Activated CD4-positive, alpha-beta T cell treated with anti-CD3 and anti-CD28 coated beads, Interleukin-2, amount 50 U/mL, for 4 hours (primary cell): ENCODE measurements around the gene C11orf87.

Source experiments
- DNase-seq, 2 experiments: peaks; one replicate each; pipeline ENCODE4 v3.0.0-alpha.2; 2020

Gene C11orf87

DNA sequence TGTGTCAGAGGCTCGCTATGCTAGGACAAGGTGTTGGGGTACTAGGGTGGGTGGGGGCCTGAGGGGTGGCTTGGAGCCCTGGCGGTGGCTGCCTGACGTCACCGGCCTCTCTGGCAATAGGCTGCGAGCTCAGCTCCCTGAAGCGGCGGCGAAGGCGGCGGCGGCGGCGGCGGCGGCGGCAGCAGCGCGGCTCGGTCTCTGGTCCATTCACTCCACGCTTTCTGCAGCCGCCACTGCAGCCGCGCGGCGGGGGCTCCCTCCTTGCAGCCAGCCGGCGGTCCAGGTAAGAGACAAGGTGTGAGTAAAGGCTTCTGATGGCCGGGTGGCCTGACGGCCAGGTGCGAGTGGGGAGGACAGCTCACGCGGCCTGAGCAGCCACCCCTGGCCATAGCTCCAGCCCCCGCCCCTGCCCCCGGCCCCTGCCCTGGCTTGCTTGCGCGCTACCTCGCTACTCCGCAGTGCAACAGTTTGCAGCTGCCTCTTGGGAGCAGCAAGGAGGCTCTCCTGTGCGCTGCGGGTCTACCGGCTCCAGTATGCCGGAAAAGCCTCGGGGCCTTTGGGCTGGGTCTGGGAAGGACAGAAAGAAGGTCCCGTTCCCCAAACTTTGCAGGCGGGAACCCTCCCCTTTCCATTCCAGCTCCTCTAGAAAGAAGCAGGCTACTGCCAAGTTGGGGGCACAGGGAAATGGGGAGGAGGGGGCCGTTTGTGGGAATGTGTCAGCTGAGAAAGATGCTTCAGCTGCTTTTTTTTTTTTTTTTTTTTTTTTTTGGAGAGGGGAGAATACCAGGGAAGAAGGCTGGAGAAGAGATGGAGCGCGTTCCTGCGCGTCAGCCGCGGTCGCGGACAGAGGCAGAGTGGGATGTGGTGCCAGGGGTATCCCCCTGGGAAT lies at the start of gene C11orf87:
Gene C11orf87 (plus strand): TSS at position 210 of the 889 bp plus-strand sequence. CDS start 1,444 bp downstream, outside the sequence.
- DNase-seq, result no peak

DNA sequence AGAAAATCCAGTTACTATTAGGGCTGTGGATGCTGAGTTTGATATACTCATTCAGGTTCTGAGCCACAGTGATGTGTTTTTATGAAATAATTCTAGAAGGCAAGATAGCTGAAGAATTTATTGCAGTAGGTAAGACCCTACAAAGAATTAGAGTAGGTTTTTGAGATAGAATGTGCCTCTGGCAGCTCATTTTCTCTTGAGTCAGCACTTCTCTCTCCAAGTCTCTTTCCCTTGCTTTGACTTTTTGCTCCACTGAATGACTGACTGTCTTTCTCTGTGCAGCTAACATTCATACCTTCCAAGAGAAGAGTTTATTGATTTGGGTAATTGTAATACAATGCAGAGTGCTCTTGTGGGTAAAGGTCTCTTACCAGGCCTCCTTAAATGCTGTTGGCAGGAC lies 48.0 kb upstream of the C11orf87 start:
- no peak for DNase-seq

DNA sequence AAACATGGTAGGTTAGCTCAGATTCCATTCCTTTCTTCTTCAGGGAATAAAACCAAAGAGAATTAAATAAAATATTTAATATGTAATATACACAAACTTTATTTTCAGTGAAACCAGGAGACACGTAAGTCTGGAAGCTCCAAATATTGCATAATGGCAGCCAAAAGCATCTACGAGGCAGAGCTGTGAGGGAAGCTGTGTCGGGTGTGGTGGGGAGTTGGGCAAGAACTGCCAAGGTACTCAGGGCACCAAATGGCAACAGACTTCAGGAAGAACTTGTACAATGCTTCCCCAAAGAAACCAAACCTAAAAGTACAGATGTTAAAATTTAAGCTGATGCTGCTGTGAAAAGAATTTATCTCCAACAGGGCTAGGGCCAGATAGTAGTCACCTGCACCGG lies 47.5 kb upstream of the C11orf87 start:
- no peak for DNase-seq

DNA sequence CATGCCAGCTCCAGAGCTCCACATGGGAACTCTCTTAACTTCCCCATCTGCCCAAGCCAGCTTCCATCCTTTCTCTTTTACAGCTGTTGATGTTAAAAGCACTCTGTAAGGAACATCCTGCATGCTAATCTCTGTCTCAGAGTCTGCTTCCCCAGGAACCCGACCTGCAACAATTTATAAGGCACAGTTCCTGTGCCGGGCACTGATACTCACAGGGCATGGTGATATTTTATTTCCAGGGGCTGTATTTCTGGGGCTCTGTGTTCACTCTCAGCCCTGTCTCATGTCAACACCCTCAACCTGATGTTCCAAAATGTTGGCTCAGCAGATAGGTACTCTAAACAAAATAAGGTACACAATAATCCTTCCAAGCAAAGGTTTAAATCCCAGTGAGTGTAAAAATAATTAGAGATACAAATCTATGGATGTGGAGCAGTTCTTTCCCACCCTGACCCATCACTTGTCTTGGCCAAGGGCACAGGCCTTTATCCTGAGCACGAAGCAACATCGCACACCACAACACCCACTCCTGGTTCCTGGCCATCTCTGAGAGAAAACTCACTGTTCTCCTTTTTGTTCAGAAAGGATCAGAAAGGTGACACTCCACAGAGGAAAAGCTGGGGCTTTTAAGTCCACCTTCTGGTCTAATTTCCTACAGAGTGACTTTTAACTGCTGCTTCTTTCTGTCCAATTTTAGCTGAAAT lies 44.8 kb upstream of the C11orf87 start:
- no peak for DNase-seq

DNA sequence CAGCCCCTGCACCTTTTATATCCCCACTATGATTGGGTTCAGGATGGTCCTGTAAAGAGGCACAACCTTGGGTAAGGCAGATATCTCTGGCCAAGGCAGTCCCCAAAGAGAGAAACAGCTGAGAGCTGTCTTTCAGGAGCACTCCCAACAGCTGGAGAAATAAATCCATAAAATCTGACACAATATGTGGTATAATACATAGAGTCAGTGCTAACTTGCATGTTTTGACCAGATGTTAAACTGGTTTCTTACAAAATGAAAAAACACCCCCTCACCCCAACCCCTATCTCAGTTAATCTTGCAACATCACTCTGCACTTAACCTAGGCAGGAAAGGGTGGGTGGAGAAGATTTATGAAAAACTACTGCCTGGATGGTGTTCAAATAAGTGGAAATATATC lies 44.0 kb upstream of the C11orf87 start:
- DNase-seq, result no peak

DNA sequence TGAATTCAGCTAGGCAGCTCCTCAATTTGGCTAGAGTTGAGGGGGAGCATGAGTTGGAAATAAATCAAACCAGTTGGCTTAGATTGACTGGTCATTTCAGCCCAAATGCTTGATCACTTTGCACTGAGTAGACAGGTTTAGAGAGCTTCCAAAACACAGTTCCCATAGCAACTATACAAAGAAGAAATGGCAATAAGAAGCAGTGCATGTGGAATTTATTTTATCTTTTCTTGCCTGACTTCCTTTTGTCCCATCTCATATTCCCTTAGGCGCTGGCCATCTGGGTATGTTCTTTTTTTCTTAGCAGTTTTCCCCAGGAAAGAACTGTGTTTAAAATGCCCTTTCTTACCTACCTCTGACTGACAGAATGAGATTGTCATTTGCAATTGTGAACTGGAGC lies 38.7 kb upstream of the C11orf87 start:
- DNase-seq, result no peak

DNA sequence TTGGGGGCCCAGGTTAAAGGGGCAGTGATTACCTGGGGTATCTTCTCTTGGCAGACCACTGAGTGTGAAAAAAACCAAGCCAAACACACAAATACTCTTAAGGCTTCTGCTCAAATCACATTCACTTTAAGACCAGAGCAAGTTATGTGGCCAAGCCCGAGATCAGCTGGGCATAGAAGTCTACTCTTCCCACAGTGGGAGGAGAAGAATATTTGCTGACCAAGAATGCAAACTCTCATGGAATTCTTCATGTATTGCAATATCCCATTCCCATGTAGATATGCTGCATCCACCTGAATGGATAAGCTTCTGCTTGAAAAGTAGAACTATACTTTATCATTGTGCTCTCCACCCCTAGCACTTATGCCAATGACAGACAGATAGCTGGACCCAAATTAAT lies 37.1 kb upstream of the C11orf87 start:
- no peak for DNase-seq

DNA sequence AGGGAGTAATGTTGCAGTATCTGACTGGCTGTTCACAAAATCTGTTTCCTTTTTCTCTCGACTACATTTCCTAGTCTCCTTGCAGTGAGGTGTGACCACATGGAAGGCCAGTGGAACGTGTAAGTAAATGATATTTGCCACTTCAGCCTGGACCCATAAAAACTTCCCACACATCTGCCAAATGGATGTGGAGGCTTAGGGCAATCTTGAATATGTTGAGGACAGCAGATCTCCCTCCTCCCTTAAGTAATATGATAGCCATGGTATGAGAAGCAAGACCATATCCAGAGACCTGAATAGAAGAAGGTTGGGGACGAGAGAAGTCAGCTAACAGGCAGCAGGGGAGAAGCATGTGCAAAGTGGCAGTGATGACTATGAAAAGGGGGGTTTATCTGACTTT lies 33.0 kb upstream of the C11orf87 start:
- DNase-seq, result no peak

DNA sequence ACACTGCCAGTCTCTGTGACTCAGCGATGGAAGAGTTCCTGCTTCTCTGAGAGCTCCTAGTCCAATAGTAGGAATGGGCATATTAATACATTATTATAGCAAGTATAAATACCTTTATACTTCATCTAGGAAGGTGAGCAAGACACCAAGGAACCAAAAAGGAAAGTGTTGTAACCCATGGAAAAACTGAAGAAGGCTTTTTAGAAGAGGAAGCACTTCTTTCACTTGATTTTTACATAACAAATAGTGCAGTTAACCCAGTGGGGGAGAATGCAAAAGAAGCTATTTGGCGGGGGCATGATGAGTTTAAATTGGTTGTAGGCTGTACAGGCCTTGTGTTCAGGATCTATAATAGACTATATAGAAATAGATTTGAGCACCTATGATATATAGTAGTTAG lies 31.2 kb upstream of the C11orf87 start:
- DNase-seq, result no peak

DNA sequence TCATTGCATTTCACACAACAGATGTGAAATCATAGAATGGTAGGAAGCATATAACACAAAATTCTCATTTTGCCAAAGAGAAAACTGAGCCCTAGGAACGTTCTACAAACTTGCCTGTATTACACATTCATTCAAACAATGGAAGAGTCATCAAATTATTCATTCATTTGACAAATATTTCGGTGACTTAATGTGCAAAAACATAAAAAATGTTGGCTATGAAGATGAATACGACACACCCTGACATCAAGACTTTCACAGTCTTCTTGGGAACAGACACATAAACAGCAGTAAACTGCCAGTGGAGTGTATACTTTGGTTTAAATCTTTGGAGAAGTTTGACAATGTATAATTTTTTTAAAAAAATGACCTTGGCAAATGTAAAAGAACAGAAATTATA lies 20.4 kb upstream of the C11orf87 start:
- DNase-seq, result no peak

DNA sequence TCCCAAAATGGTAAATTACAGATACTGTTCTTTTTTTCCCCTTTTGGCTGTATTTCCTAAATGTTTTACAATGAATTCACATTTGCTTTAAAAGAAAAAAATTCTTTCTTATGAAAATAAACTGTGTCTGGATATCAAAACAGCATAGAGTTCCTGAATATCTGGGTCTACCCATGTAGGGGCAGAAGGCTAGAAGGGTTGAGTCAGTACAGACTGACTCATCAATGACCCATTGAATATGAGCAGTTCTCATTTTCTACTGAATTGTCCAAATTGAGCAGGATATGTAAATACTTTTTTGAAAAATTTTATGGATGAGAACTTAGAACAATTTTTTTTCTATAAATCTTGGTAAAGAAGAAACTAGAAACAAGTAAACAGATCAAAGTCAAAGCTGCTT lies 16.3 kb upstream of the C11orf87 start:
- no peak for DNase-seq

DNA sequence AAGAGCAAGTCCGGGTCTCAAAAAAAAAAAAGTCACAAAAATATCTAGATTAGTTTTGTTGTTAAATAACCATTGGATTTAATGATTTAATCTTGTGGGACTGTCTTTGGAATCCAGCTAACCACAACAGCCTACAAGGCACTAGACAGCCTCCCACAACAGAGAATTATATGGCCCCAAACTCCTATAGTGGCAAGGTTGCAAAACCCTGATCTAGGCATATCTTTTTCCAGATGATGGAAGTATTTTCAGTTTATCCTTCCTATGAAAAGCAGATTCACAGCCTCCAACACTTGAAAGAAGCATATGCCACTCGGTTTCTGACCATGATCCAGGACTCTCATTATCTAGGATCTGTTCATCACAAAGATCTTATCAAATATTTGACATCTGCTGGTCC lies 5.4 kb upstream of the C11orf87 start:
- no peak for DNase-seq

DNA sequence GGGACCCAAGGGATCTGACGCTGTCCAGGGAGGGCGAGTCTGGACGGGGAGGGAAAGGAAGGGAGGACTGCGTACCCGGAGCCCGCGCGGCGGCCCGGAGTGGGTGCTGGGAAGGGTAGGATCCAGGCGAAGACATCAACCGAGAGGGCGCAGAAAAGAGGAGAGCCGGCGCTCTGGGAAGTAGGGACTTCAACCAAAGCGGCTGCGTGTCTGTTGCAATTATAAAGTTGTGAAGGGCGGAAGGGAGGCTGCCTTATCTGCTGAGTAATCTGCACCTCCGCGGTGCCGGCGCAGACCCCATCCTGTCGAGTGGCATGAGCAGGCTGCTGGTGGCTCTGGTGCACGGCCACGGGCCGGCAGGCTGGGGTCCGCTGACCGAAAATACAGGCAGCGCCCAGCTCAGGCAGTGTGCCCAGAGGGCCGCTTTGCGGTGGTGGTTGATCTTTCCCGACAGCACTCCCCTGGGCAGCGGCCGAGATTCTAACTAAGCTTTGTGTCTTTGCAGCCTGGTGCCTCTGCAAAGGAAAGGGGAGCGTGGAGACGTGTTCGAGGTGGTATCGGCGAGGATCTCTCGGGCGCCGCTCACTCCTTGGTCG lies 978 bp downstream of the C11orf87 start:
- DNase-seq, result no peak

DNA sequence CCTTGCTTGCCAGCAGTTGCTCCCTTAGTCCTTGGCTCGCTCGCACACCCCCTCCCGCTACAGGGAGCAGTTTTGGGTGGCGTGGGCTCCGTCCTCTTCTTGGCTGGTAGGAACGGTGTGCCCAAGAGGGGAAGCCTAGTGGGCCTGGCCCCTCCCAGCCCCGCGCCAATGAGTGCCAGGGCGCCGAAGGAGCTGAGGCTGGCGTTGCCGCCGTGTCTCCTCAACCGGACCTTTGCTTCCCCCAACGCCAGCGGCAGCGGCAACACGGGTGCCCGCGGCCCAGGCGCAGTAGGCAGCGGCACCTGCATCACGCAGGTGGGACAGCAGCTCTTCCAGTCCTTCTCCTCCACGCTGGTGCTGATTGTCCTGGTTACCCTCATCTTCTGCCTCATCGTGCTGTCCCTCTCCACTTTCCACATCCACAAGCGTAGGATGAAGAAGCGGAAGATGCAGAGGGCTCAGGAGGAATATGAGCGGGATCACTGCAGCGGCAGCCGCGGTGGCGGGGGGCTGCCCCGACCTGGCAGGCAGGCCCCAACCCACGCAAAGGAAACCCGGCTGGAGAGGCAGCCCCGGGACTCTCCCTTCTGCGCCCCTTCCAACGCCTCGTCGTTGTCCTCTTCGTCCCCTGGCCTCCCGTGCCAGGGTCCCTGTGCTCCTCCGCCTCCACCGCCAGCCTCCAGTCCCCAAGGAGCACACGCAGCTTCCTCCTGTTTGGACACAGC lies 1.6 kb downstream of the C11orf87 start:
- DNase-seq, result no peak

DNA sequence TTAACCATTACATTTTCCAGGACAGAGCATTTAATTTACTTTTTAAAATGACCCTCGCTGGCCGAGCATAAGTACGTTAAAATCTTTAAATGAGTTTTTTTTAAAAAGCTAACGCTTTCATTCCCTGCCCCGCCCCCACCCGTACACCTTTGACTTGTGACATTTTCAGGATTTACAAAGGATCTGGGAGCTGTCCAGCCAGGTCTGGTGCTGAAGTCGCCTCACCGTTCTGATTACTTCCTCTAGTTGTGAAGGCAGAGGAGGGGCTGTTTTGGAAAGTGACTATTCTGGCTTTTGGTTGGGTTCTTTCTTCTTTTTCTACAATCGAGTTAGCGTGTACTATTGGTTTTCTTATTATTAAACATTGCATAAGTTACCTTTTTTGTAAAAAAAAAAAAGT lies 2.9 kb downstream of the C11orf87 start:
- DNase-seq, result no peak

DNA sequence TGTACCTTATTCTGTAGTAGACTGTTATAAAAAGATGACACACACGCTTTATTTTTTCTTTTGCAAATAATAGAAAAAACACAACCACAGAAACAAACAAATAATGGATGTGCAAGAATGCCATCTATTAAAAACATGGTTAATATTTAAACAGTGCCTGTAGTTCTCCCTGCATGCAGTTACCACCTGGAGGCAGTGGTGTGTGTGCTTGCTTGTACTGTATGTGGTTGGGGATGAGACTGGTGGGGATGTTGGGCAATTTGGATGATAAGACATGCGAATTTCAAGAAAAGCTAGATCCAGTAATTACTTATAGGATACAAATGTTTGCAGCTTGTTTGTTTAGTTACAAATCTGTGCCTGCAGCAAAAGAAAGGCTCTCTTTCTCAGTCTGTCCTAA lies 3.6 kb downstream of the C11orf87 start:
- no peak for DNase-seq

DNA sequence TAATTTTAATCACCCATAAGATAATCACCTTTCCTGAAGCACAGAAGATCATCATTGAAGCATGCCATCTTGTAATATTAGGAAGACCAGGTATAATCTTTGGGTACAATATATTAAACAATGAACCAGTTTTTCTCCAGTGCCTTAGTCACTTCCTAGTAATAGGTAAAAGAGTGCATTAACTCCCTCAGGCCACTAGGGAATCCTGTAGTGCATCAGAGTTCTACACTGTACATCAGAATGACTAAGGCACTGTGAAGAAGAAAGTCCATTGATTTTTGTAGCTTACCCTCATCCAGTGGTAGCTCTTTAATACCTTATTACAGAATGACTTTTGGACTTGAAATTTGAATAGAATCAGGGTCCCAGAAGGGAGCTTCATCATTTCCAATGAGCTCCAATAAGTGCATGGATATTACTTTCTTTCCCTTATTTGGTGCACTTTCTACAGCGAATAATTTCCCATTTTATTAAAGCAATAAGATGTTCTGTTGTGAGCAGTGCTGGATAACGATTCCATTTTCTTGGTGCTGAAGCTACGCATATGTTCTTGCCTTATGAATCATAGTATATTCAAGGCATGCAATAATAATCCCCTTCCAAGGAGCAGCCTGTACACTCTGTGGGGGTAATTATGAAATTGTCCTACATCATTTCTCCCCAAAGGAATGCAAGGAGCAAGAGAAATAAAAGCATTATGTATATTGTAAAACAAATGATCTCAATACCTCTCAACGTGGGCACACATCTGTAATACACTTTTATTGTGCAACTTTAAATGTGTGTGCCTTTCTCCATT lies 4.7 kb downstream of the C11orf87 start:
- no peak for DNase-seq

DNA sequence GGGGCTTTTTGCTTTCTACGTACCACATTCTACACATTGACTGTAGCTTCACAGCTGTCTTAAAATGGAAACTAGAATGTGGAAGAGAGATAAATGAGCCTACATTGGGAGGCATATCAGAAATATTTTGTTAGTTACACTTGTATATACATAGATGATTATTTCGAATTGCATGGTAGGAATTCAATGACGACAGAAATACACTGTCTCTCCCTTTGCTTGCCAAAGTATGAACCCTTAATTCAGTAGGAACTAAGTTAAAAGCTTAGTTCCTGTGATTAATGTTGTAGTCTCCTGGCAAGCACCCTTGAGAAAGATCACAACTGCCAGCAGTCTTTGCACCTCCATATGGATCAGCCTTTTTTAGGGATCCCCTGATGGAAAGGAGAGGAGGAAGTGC lies 10.1 kb downstream of the C11orf87 start:
- DNase-seq, result no peak

DNA sequence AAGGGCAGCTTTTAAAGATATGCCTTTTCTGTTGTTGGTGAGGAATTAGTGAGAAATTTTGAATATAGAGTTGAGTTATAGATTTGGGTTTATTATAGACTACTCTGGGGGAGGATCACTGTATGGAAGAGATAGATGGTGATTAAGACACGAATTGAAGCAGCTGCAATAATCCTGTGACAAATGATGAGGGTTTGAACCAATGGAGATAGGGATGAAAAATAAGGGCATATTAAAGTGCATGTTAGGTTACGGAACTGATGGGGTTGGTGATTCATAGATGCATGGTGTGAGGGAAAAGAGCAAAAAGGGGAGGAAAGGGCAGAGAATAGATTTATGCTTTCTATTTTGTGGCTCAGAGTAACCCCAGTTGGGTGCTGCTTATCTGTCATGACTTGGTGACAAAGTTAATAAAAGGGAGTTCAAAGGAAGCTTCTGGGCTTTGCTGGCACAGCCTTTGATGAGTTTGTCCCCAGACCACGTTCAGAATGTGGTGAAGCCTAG lies 11.8 kb downstream of the C11orf87 start:
- DNase-seq, result no peak

DNA sequence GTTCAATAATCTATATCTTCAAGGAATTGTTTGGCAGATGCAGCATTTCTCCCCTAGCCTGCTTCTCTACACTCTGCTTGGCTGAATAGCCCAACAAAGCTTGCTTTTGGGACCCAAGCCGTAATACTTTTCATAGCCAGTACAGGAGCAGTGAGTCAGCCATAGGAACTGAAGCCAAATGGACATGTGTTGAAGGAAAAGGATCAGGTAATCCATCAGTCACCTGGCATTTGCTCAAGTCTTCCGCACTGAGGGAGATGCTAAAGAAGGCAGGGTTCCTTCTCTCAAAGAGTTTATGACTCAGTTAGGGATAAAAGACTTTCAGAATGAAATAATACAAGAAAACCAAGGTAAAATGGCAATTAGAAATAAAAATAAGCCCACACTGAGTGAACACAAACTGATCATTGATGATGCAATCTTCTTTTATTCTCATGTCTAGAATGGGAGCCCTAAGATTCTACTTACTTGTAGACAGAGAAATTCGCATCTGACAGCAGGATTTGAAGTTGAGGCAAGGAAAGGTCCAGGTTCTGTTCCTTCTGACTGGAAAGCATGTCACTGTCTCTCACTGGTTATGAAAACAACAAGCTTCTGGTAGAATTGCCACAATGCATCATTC lies 13.2 kb downstream of the C11orf87 start:
- no peak for DNase-seq

DNA sequence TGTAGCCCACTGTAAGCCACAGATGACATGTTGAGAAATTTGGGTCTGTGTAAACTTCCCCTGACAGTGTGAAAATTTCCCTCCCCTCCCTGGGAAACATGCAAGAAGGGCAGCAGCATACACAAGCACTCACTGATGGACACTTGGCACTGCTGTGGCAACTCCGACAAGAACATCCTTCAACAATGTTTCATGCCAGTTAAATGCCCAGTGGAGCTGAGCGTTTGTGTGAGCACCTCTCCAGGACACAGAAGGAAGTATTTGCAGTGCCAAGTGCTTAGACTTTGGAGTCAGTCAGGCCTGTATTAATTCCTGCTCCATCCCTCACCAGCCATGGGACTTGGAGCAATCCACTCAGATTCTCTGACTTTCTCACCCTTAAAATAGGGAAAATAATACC lies 17.7 kb downstream of the C11orf87 start:
- DNase-seq, result no peak

DNA sequence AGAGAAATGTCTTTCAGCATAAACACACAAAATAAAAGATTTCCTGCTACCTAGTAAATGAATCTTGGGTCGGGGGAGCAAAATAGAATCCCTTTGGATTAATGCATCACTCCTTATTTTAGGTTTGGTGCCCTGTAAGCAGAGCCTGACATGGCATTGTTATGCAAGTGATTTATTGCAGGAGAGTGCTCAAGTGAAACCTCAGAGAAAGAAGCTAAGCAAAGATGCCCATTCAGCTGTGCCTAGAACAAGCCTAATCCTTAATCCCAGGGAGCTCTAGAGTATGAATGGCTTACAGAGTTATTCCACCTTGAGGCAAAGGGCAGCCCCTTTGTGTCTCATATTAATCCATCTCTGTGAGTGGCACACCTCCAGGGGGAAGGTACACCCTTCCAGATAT lies 21.1 kb downstream of the C11orf87 start:
- no peak for DNase-seq
